Pancreas (tissue), 10 donors: ENCODE data around the gene ALKBH4. TPM values are rescaled to one million over a fixed set of nuclear protein-coding genes. Genes with fewer than 3 reads are reported as not detected.

Experiments
- ATAC-seq, 4 donors: fragments of 200-7000 bp; cut with Tn5 transposase; one replicate each; pipeline versions ENCODE4 v1.8.0 to v1.9.1; 2020; ENCODE audit warnings: mild to moderate bottlenecking in 4 of 4, moderate library complexity in 4 of 4
- DNase-seq, 6 donors: peaks; one replicate each; pipeline ENCODE4 v3.0.0-alpha.2; 2020
- FAIRE-seq: peaks from 2 replicates; lab custom pipeline; 2012; peaks lifted over from hg19 to GRCh38; lab: Jason Lieb, UNC
- H3K27ac ChIP-seq, 4 donors: fragments of 200-600 bp; sonication (generic); 1 replicate in 3 of 4; 2 replicates in 1 of 4; pipeline versions ENCODE4 v1.5.0 to v1.8.0; 2020
- H3K27me3 ChIP-seq, 4 donors: fragments of 200-600 bp; one replicate each; pipeline ENCODE4 v1.8.0; 2021
- H3K36me3 ChIP-seq, 3 donors: fragments of 200-600 bp; sonication (generic) in 1 of 3; one replicate each; pipeline versions ENCODE4 v1.5.0 to v1.8.0; 2020 to 2021
- H3K4me1 ChIP-seq, 3 donors: fragments of 200-600 bp; one replicate each; pipeline ENCODE4 v1.8.0; 2021
- H3K4me3 ChIP-seq, 4 donors: fragments of 200-600 bp; sonication (generic) in 2 of 4; one replicate each; pipeline versions ENCODE4 v1.5.0 to v1.8.0; 2020 to 2021
- H3K9me3 ChIP-seq, 4 donors: fragments of 200-600 bp; one replicate each; pipeline ENCODE4 v1.8.0; 2021
- CTCF ChIP-seq, 4 donors: fragments of 200-600 bp; sonication (generic) in 3 of 4; IDR thresholded peaks; one replicate each; pipeline versions ENCODE4 v1.5.0 to v1.8.0; 2021; ENCODE audit warnings: antibody characterized with exemption in 4 of 4
- WGBS, 2 donors: extraction: QIAGEN DNeasy Blood & Tissue Kit; methylation state at CpG; one replicate each; pipeline ENCODE4 v1.1.7; 2013; 5-methylcytosine and 5-hydroxymethylcytosine counted together
- intact Hi-C, 3 donors: fragments of 100-400 bp; cut with DNase I; formaldehyde crosslinking; loops; one replicate each; pipeline versions ENCODE4 v1.11.1 to v1.14.2; 2022
- polyA plus RNA-seq, 2 donors: library from polyadenylated mRNA; stranded (reverse); fragments of 200-250 nt; gene quantifications; one replicate each; pipeline ENCODE4 v1.2.3, GENCODE V29; 2013
- total RNA-seq, 6 donors: library from RNA; stranded (reverse); fragmentation: NEBNext Ultra II Directional in 4 of 6; extraction: Animal tissue kit (Norgen Biotek cat#: 25700) in 4 of 6; gene quantifications; one replicate each; pipeline versions ENCODE4 v1.2.1 to v1.2.4, GENCODE V29; 2021 to 2023
- donor health status: healthy with polysubstance abuse.
- donor health status: DM: no; HTN: no; CAD: no; lungs with moderate emphysema.
- donor health status: DM: no; HTN: no; CAD: no.
- donor health status: control.
- donor health status: control.
- donor health status: Bipolar disorder and iron deficiency.
- donor health status: DM: yes; HTN: yes; CAD: no.
- donor health status: DM: no; HTN: no; CAD: no.
- donor health status: DM: no; HTN: no; CAD: no.
- donor health status: DM: yes; HTN: yes; CAD: no.

The ALKBH4 gene
- total and polyA plus RNA-seq, 8 donors: 3.5 to 9.3 (median 5.5) TPM

DNA sequence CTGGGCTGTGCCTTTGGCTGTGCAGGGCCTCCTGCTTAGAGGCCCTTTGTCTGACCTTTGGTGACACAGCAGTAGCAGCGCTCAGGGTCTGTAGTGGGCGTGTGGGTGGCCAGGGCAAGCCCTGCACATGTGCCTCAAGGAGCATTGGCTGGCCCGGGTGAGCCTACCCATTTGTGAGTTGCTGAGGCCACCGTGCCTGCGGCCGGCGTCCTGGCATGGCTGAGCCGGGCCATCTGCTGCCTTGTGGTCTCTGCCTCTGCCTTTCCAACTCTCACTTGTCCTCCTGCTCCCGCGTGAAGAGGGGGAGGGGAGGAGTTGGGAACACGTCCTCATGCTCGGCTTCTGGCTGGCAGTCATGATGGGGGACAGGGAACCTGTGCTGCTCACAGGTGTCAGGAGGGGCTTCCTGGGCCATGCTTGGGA, 40.5 kb downstream of the ALKBH4 start:
- Histone ChIP-seq H3K27ac (no peak overlapping the region), H3K4me3 (no peak overlapping the region), H3K36me3 (peaks cover 0 to 8% (median 6%) of the 10 kb centered on the region in 3 donors), H3K4me1 (no peaks in the 10 kb centered on the region), H3K27me3 (no peaks in the 10 kb centered on the region), H3K9me3 (no peaks in the 10 kb centered on the region)
- no peak for TF ChIP-seq CTCF (IDR thresholded peaks at IDR 0.05)
- DNase-seq (no peak), ATAC-seq (no peak), FAIRE-seq (no peak)
- intact Hi-C loops: no loop called here
- 84 to 85% methylated on average over 12 of the region's 12 CpGs for WGBS, 2 donors

- 92 to 93% methylated on average over 10 of the region's 10 CpGs for WGBS, 2 donors
- DNase-seq: no peak
- no peak overlapping the region for H3K4me3 ChIP-seq
- ATAC-seq: no peak
- no peak for TF ChIP-seq CTCF (IDR thresholded peaks at IDR 0.05)
- no peaks in the 10 kb centered on the region for H3K9me3 ChIP-seq
- H3K4me1 ChIP-seq: no peaks in the 10 kb centered on the region
- H3K27me3 ChIP-seq: no peaks in the 10 kb centered on the region
- no peak for FAIRE-seq
- intact Hi-C loops: no loop called here
- no peak overlapping the region for H3K27ac ChIP-seq
- H3K36me3 ChIP-seq: peaks cover 0 to 8% (median 6%) of the 10 kb centered on the region in 3 donors
These were observed 42.9 kb downstream of the ALKBH4 start for GRCh38 chr7:102421706-102422240.

DNA sequence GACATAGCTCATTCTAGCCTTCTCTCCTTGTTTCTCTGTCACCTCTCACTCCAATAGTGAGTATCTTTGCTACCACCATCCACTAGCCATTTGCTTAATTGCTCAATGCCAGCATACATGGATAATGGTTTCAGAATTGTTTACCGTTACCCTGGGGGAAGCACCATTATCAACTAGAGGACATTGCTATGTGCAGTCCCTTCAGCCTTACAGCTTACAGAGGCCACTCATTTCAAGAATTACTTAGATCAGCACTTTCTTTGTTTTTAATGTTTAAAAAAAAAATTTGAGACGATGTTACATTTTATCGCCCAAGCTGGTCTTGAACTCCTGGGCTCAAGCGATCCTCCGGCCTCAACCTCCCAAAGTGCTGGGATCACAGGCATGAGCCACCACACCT, 46.1 kb downstream of the ALKBH4 start:
- intact Hi-C loops: no loop called here
- H3K4me1 ChIP-seq: no peaks in the 10 kb centered on the region
- H3K36me3 ChIP-seq: peaks cover 0 to 5% (median 0%) of the 10 kb centered on the region in 3 donors
- 95 to 97% methylated on average over 5 of the region's 5 CpGs for WGBS, 2 donors
- H3K9me3 ChIP-seq: no peaks in the 10 kb centered on the region
- DNase-seq (no peak), FAIRE-seq (no peak), ATAC-seq (no peak)
- H3K27me3 ChIP-seq: no peaks in the 10 kb centered on the region
- H3K27ac ChIP-seq: no peak overlapping the region
- TF ChIP-seq CTCF (IDR thresholded peaks at IDR 0.05): no peak
- H3K4me3 ChIP-seq: no peak overlapping the region

- Histone ChIP-seq H3K36me3 (peaks cover 0 to 5% (median 0%) of the 10 kb centered on the region in 3 donors), H3K27ac (no peak overlapping the region), H3K27me3 (no peaks in the 10 kb centered on the region), H3K4me3 (no peak overlapping the region), H3K4me1 (no peaks in the 10 kb centered on the region), H3K9me3 (no peaks in the 10 kb centered on the region)
- DNase-seq (no peak), ATAC-seq (no peak), FAIRE-seq (no peak)
- WGBS, 2 donors: 77 to 78% methylated on average over 3 of the region's 3 CpGs
- intact Hi-C loops: no loop called here
- no peak for TF ChIP-seq CTCF (IDR thresholded peaks at IDR 0.05)
These were observed 47.6 kb downstream of the ALKBH4 start for GRCh38 chr7:102417105-102417504.

- TF ChIP-seq CTCF (IDR thresholded peaks at IDR 0.05): no peak
- Histone ChIP-seq H3K4me3 (no peak overlapping the region), H3K36me3 (peaks cover 0 to 5% (median 0%) of the 10 kb centered on the region in 3 donors), H3K27me3 (no peaks in the 10 kb centered on the region), H3K9me3 (no peaks in the 10 kb centered on the region), H3K27ac (no peak overlapping the region), H3K4me1 (no peaks in the 10 kb centered on the region)
- DNase-seq (no peak), FAIRE-seq (no peak), ATAC-seq (no peak)
- intact Hi-C loops: no loop called here
- 90 to 96% methylated on average over 6 of the region's 6 CpGs for WGBS, 2 donors
These were observed 48.3 kb downstream of the ALKBH4 start for GRCh38 chr7:102416406-102416805.
